IPS-18c (cell line): Measurements from ENCODE around the gene SAV1.
A peak's percentile ranks its signal among the peaks of the same experiment; 100 is the strongest.
"Not testable (repeated sequence)": the region's sequence is repeated elsewhere in the genome, so short reads cannot be mapped to it uniquely, and the experiment has no call there.

ENCODE experiments used
- H3K4me3 ChIP-seq: 2 replicates; pipeline ENCODE4 v1.7.0; 2013; ENCODE audit warnings: low read depth, mild to moderate bottlenecking, low read length, moderate library complexity; ENCODE audit not compliant: insufficient read depth
- H3K9me3 ChIP-seq: one replicate; pipeline ENCODE4 v1.6.1; 2013; ENCODE audit warnings: mild to moderate bottlenecking, low read length, moderate library complexity; ENCODE audit not compliant: control insufficient read depth, insufficient read depth

SAV1 gene

DNA sequence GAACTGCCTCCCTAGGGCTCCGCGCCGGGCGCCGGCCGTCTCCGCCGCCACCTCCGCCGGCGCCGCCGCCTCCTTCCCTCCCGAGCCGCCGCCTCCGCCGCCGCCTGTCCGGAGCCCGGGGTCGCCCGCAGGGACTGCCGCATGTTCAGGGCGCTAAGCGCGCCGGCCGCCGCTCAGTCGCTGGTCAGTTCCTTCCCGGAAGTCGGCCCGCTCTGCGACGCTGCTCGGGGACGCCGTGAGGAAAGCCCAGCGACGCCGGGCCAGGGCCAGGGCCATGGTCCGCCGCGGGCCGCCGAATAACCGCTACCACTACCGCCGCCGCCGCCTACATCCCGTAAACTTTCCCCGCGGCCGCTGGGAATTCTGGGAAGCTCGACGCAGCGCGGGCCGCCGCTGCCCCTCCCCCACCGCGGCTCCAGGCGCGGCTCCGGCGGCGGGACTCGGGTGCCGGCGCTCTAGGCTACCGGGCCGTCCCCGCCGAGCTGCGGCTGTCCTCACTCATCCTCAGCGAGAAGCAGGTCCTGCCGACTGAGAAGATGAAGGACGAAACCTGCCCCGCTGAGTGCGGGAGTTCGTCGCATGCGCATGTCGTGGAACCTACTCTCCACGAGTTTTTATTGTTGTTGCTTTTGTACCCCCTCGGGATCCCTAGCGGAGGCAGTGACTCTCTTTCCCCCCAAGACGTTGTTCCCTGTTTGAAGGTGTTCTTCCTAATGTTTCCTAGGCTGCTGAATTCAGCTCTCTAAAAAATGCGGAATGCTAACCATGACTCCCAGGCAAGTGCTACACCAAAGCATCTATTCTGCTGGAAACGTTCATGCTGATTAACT, at the start of gene SAV1:
Gene SAV1, minus strand, starts transcription at position 311 of the 830 bp plus-strand sequence. CDS start 339 bp downstream, outside the sequence.
- H3K4me3 ChIP-seq, result peak within 1 kb of the TSS; percentile 77
- no peaks in the 10 kb centered on the region for H3K9me3 ChIP-seq

DNA sequence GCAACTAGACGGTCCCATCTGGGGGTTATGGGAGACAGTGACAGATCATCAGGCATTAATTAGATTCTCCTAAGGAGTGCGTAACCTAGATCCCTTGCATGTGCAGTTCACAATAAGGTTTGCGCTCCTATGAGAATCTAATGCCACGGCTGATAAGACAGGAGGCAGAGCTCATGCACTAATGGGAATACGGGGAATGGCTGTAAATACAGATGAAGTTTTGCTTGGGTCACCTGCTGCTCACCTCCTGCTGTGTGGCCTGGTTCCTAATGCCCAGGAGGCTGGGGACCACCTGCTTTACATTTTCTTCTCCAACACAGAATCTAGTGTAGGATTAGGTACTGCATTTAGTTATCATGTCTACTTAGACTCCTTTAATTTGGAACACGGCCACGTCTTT, 49.7 kb upstream of the SAV1 start:
- H3K9me3 ChIP-seq, result no peaks in the 10 kb centered on the region

DNA sequence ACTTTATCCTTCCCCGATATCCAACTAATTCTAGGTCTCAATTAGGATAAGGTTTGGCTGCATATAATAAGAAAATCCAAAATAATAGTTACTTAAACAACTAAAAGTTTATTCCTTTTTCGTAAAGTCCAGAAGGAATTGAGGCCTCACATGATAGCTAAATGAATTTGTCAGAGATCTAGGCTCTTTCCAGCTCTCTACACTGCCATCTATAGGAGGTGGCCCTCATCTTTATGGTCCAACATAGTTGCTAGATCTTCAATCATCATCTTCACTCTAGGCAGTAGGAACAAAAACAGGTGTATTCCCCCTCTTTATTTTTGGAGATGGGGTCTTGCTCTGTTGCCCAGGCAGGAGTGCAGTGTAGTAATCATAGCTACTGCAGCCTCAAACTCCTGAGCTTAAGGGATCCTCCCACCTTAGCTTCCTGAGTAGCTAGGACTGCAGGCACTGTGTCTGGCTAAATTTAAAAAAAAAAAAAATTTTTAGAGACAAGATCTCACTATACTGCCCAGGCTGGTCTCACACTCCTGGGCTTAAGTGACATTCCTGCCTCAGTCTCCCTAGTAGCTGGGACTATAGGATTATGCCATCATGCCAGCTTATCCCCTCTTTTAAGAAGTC, 46.5 kb upstream of the SAV1 start:
- H3K9me3 ChIP-seq, result no peaks in the 10 kb centered on the region
- no peak overlapping the region for H3K4me3 ChIP-seq

More for the DNA sequence above, 49.7 kb upstream of the SAV1 start:
- H3K4me3 ChIP-seq, result no peak overlapping the region

DNA sequence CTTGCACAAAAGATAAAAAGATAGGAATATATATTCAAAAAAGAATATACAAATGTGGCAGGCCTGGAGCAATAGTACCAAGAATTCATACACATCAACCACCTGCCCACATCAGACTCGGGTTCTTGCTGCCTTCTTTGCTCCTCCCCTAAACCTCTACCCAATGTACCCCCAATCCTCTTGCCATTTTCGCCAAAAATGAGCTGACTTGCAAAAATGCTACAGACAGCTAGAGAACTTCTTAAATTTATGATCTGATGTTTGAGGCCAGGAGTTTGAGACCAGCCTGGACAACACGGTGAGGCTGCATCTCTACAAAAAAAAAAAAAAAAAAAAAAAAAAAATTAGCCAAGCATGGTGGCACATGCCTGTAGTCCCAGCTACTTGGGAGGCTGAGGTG, 42.9 kb upstream of the SAV1 start:
- Histone ChIP-seq H3K9me3 (no peaks in the 10 kb centered on the region), H3K4me3 (no peak overlapping the region)

DNA sequence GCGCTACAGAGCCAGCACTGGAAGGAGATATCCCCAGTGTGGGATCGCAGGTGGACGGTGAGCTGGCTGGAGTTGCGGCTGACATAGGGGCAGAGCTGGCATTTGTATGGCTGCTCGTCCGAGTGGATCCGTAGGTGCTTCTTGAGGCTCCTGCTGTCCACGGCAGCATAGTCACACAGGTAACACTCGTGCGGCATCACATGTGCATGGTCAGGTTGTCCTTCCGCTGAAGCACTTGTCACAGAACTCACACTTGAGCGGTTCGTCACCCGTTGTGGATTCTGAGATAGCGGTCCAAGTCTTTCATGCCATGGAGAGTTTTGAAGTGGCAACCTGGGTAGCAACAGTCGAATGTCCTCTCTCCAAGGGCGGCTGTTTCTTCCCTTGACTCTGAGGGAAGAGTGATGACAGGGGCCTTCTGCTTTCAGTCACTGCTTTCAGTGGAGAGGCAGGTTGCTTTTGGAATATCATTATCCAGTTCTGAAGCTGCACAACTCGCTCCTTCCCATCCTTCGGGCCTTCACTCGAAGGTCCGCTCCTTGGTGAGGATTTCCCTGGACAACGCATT, 37.0 kb upstream of the SAV1 start:
- H3K9me3 ChIP-seq, result peaks cover 3% of the 10 kb centered on the region

DNA sequence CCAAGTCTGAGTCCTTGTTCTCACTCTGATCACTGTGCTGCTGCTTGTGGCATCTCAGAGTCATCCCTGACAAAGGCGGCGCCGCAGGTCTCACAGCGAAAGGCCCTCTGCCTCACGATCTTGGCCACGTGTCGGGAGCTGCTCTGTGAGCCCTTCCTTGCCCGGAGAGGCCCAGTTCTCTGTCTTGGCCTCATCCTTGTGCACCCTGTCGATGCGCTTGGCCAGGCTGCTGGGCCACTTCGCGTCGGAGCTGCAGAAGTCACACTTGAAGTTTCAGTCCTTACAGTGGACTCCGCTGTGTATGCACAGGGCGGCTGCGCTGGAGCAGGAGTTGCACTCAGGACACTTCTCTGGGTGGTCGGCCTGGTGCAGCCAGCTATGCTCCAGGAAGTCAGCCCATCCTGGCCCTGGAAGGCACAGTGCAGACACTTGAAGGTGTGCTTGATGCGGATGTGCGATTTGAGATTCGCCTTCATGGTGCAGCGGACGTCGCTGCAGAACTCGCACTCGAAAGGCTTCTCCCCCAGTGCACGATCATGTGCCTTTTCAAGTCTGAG, 36.4 kb upstream of the SAV1 start:
- Histone ChIP-seq H3K9me3 (peaks cover 3% of the 10 kb centered on the region), H3K4me3 (no peak overlapping the region)

More for the DNA sequence above, 37.0 kb upstream of the SAV1 start:
- no peak overlapping the region for H3K4me3 ChIP-seq

DNA sequence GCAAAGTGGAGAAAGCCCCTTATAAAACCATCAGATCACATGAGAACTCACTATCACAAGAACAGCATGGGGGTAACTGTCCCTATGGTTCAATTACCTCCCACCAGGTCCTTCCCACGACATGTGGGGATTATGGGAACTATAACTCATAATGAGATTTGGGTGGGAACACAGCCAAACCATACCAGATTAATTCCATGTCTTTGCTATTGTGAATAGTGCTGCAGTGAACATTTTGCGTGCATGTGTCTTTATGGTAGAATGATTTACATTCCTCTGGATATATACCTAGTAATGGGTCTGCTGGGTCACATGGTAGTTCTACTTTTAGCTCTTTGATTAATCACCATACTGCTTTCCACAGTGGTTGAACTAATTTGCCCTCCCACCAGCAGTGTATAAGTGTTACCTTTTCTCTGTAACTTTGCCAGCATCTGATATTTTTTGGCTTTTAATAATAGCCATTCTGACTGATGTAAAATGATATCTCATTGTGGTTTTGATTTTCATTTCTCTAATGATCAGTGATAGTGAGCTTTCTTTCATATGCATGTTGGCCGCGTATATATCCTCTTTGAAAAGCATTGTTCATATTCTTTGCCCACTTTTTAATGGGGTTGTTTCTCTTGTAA, 29.7 kb upstream of the SAV1 start:
- Histone ChIP-seq H3K4me3 (no peak overlapping the region), H3K9me3 (peaks cover 8% of the 10 kb centered on the region)

DNA sequence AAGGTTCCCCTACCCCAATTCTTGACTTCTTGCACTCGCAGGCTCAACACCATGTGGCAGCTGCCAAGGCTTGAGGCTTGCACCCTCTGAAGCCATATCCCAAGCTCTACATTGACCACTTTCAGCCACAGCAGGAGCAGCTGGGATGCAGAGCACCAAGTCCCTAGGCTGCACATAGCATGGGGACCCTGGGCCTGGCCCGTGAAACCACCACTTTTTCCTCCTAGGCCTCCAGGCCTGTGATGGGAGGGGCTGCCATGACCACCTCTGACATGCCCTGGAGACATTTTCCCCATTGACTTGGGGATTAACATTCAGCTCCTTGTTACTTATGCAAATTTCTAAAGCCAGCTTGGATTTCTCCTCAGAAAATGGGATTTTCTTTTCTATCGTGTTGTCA, 26.2 kb upstream of the SAV1 start:
- H3K9me3 ChIP-seq, H3K4me3 ChIP-seq: not testable (repeated sequence)

DNA sequence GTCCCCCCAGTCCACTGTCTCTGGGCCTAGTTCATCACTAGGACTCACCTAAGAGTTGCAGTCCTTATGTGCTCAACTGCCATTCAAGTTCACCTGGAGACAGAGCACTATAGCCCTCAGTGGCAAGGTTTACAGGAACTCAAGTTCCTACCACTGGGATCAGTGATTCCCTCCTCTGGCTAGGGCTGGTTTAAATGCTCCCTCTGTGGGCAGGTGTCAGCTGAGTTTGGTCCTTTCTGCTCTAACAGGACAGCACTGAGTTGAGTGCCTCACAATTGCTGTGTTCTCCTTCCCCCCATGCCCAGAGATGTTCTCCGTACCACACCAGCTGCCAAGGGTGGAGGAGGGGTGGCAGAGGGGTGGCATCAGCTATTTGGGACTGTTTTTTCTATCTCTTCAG, 20.8 kb upstream of the SAV1 start:
- Histone ChIP-seq H3K4me3 (no peak overlapping the region), H3K9me3 (peaks cover 3% of the 10 kb centered on the region)

DNA sequence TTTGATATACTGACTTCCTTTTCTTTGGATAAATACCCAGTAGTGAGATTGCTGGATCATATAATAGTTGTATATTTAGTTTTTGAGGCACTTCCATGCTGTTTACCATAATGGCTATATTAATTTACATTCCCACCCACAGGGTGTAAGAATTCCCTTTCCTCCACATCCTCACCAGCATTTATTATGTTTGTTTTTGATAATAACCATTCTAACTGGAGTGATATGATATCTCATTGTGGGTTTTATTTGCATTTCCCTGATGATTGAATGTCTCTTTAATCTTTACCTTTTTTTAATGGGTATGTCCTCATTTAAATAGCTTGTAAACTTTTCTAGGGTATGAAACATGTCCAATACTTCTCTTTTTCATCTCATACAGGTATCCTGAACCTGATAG, 11.6 kb upstream of the SAV1 start:
- Histone ChIP-seq H3K9me3 (no peaks in the 10 kb centered on the region), H3K4me3 (no peak overlapping the region)

DNA sequence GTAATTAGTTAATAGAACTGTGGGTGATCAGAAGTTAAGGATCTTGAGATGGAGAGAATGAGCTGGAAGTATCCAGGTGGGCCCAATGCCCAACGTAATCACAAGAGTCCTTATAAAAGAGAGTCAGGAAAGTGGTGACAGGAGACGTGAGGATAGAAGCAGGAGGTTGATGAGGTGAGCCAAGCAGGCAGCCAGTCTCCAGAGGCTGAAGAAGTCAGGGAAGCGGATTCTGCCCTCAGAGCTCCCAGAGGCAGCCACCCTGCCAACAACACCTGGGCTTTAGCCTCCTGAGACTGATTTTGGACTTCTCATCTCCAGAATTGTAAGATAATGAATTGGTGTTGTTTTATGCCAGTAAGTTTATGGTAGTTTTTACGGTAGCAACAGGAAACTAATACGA, 10.1 kb upstream of the SAV1 start:
- Histone ChIP-seq H3K9me3 (no peaks in the 10 kb centered on the region), H3K4me3 (no peak overlapping the region)

DNA sequence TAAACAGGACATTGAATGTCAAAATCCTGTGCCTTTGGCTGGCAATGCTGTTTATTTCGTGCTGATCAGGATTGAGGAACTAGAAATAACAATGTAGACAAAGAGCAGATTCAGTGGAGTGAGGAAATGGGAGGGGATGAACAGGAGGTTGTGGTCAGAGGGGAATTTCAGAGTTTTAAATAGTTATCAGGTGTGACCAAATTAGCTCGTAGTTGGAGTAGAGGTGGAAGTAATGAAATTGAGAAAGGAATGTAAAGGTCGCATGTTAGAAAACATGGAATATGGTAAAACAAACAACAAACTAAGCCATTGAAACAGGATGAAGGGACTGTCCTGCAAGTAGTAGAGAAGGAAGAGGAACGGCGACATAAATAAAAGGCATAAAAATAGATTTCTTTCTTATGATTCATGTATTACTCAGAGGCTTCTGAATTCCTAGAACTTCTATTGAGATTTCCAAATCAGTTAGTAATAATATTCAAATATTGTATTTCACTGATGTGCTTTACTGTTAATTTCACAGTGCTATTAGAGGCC, 9.5 kb upstream of the SAV1 start:
- Histone ChIP-seq H3K9me3 (no peaks in the 10 kb centered on the region), H3K4me3 (no peak overlapping the region)

DNA sequence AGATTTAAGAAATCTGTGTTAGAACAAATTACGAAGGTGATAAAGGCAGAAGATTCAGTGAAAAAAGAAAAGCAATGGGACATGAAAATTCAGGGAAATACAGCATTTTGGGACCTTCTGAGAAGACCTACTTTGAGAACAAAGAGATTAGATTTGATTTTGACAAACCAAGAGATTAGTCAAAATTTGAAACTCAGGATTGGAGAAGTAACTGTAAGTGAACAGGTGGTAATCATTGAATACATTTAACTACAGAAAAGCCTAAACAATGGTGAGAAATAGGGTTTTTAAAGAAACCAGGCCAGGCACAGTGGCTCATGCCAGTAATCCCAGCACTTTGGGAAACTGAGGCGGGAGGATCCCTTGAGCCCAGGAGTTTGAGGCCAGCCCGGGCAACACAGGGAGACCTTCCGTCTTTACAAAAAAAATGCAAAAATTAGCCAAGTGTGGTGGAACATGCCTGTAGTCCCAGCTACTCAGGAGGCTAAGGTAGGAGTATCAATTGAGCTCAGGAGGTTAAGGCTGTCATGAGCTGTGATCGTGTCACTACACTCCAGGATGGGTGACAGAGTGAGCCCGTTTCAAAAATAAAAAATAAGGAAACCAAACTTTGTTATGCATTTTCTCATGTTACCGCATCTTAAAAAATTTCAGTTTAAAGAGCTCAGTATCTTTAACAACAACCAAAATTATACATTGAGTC, 8.9 kb upstream of the SAV1 start:
- Histone ChIP-seq H3K9me3 (no peaks in the 10 kb centered on the region), H3K4me3 (no peak overlapping the region)

DNA sequence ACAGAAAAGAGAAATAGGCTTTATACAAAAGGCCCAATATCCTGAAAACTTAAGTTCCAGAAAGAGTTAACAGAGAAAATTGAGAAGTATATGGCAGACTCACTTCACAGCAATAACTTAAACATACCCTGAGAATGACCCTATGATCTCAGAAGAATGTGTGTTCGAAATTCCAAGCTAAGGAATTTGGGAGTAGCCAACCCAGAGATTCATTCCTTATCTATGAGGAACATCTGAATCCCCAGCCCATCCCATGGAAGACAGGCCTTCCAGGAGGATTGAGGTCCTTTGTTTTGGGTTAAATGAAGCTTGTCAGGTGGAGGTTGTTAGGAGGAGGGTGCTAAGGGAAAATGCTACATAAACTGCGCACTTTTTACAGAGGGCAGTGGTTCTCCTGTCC, 7.5 kb upstream of the SAV1 start:
- no peak overlapping the region for H3K4me3 ChIP-seq

DNA sequence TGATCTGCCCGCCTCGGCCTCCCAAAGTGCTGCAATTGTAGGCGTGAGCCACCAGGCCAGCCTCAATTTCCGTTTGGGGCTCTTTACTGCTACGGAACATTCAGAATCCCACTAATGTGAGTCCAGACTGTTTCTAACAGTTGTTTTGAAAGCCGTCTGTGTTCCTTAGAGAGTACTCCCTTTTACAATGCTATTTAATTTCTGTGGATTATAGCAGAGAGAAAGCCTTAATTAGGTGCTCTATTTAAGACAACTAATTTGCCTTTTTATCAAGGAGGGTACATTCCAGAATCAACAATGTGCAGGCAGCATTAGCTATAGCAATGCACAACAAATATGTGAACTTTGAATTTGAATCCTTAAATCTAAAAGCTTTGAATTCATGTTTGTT, 2.8 kb upstream of the SAV1 start:
- Histone ChIP-seq H3K9me3 (no peaks in the 10 kb centered on the region), H3K4me3 (no peak overlapping the region)

More for the DNA sequence above, 7.5 kb upstream of the SAV1 start:
- H3K9me3 ChIP-seq, result no peaks in the 10 kb centered on the region

DNA sequence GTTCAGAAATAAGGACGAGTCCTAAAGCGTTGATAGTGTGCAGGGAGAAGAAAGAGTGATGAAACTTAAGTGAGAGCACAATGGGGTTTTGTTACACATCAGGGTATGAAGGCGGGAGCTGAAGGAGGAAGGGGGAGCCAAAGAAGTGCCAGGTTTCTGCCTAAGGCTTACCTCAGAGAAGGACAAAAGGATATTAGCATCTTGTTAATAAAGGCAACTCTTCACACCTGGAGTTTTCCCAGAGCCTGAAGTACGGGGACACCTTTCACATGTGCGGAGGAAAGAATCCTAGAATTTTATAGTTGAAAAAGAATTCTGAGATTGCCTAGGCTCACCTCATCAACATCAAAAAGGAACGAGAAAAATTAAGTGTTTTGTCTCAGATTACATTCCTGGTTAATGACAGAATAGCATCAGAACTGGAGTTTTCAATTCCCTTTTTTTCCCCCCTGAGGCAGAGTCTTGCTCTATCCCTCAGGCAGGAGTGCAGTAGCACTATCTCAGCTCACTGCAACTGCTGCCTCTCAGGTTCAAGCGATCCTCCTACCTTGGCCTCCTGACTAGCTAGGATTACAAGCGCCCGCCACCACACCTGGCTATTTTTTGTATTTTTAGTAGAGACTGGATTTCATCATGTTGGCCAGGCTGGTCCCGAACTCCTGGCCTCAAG, 2.2 kb upstream of the SAV1 start:
- no peak overlapping the region for H3K4me3 ChIP-seq
- no peaks in the 10 kb centered on the region for H3K9me3 ChIP-seq
